ENCODE data around the gene TAP1.

DNA sequence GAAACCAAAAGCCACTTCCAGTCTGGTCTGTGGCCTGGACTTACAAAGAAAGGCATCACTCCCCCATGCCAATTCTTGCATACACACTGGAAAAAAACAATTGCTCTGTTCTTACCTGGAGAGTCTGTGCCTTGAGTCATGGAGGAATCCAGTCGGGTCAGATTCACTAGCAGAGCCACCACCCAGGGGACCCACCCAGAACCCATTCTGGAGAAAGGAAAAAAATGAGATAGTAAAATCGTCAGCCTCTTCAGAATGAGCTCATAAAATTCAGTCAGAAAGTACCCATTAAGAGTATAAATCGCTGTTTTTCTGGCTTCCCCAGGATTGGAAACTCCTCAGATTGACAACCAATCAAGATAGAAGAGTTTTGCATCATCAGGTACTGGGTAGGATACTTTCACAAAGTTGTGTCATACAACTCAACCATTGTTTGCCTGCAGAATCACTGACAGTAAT, 36.7 kb downstream of the TAP1 start, which contains the start of gene HLA-DOB:
- TF ChIP-seq EZH2 (IDR thresholded peaks at IDR 0.05) (no peak), POLR2AphosphoS5 (IDR thresholded peaks at IDR 0.05; ENCODE audit: borderline replicate concordance, low read depth, low read length) (no peak), FOXP2 (optimal IDR thresholded peaks at IDR 0.05; ENCODE audit: control extremely low read depth, extremely low read length, insufficient read depth) (no peak)
